IMR-90 (cell line): ENCODE data around the gene GRK5. TPM values are rescaled to one million over a fixed set of nuclear protein-coding genes. Genes with fewer than 3 reads are reported as not detected.

Experiments
- ATAC-seq: fragments of 200-7000 bp; cut with Tn5 transposase; 2 replicates; pipeline ENCODE4 v1.9.1; 2020; ENCODE audit warnings: low read depth, mild to moderate bottlenecking, moderate library complexity
- BruUV-seq: library from RNA; stranded (reverse); fragments of 400-500 nt; replicated peaks from 2 replicates; lab custom pipeline; 2021; lab: Mats Ljungman, UMichigan
- CTCF ChIA-PET: fragments of 300-600 bp; formaldehyde crosslinking; extraction: SDS; loops from one replicate; lab custom pipeline; 2021; ENCODE audit warnings: antibody characterized with exemption; lab: Yijun Ruan, JAX
- POLR2A ChIA-PET: fragments of 300-600 bp; sonication (Branson Sonifier 250); formaldehyde crosslinking; loops from one replicate; lab custom pipeline; 2022; ENCODE audit warnings: antibody characterized with exemption; ENCODE audit not compliant: unreplicated experiment; lab: Charles Lee
- DNase-seq: peaks from one replicate; pipeline ENCODE4 v3.0.0; 2013
- H2AFZ ChIP-seq: replicated peaks from 2 replicates; pipeline ENCODE3; 2013; ENCODE audit warnings: low read length, mild to moderate bottlenecking; ENCODE audit not compliant: poor library complexity
- H2AK5ac ChIP-seq: 2 replicates; pipeline ENCODE4 v1.6.1; 2013; ENCODE audit warnings: low read depth, low read length, inconsistent platforms
- H2AK9ac ChIP-seq: replicated peaks from 2 replicates; pipeline ENCODE3; 2013; ENCODE audit warnings: mild to moderate bottlenecking, low read depth, low read length, moderate library complexity; ENCODE audit not compliant: poor library complexity
- H2BK120ac ChIP-seq: 2 replicates; pipeline ENCODE4 v1.6.1; 2013; ENCODE audit warnings: low read depth, low read length, inconsistent platforms
- H2BK15ac ChIP-seq: 3 replicates; pipeline ENCODE4 v1.6.1; 2013; ENCODE audit warnings: low read depth, low read length, inconsistent platforms
- H2BK20ac ChIP-seq: 2 replicates; pipeline ENCODE4 v1.6.1; 2013; ENCODE audit warnings: low read depth, mild to moderate bottlenecking, inconsistent platforms, low read length, moderate library complexity
- H2BK5ac ChIP-seq: 2 replicates; pipeline ENCODE4 v1.6.1; 2013; ENCODE audit warnings: mild to moderate bottlenecking, low read depth, low read length, inconsistent platforms; ENCODE audit not compliant: poor library complexity, severe bottlenecking
- H3K14ac ChIP-seq: replicated peaks from 2 replicates; pipeline ENCODE4 v1.6.1; 2013; ENCODE audit warnings: low read depth, low read length, inconsistent platforms
- H3K18ac ChIP-seq: 2 replicates; pipeline ENCODE4 v1.6.1; 2013; ENCODE audit warnings: low read depth, low read length, control low read depth
- H3K23ac ChIP-seq: 2 replicates; pipeline ENCODE4 v1.6.1; 2013; ENCODE audit warnings: low read depth, low read length, inconsistent platforms
- H3K27ac ChIP-seq: 2 replicates; pipeline ENCODE4 v1.5.1; 2013; ENCODE audit warnings: mild to moderate bottlenecking, control low read depth, low read length; ENCODE audit not compliant: insufficient read depth
- H3K27me3 ChIP-seq: 2 replicates; pipeline ENCODE4 v1.6.1; 2013; ENCODE audit warnings: low read length; ENCODE audit not compliant: control insufficient read depth, insufficient read depth
- H3K36me3 ChIP-seq: 2 replicates; pipeline ENCODE4 v1.6.1; 2013; ENCODE audit warnings: low read length, mixed read lengths; ENCODE audit not compliant: control insufficient read depth, insufficient read depth
- H3K4ac ChIP-seq: 2 replicates; pipeline ENCODE4 v1.6.1; 2013; ENCODE audit warnings: low read depth, low read length, inconsistent platforms
- H3K4me1 ChIP-seq: 2 replicates; pipeline ENCODE4 v1.6.1; 2013; ENCODE audit warnings: low read length, mixed read lengths; ENCODE audit not compliant: control insufficient read depth, insufficient read depth
- H3K4me2 ChIP-seq: 2 replicates; pipeline ENCODE4 v1.6.1; 2013; ENCODE audit warnings: low read depth, mild to moderate bottlenecking, control low read depth, low read length, moderate library complexity
- H3K4me3 ChIP-seq: 2 replicates; pipeline ENCODE4 v1.5.1; 2013; ENCODE audit warnings: low read depth, mild to moderate bottlenecking, control low read depth, low read length, moderate library complexity; ENCODE audit not compliant: insufficient read depth
- H3K56ac ChIP-seq: 2 replicates; pipeline ENCODE4 v1.6.1; 2013; ENCODE audit warnings: low read length, inconsistent platforms; ENCODE audit not compliant: insufficient read depth; ENCODE audit errors: extremely low read depth
- H3K79me1 ChIP-seq, 2 experiments: 2 replicates each; pipeline ENCODE4 v1.6.1; 2013; ENCODE audit warnings: low read length in 2 of 2, inconsistent platforms in 1 of 2, low read depth in 1 of 2
- H3K9ac ChIP-seq: 2 replicates; pipeline ENCODE4 v1.6.1; 2013; ENCODE audit warnings: low read depth, low read length, control low read depth
- H3K9me1 ChIP-seq: 2 replicates; pipeline ENCODE4 v1.6.1; 2013; ENCODE audit warnings: low read length, inconsistent platforms; ENCODE audit not compliant: insufficient read depth
- H3K9me3 ChIP-seq: 2 replicates; pipeline ENCODE4 v1.6.1; 2013; ENCODE audit warnings: low read length; ENCODE audit not compliant: control insufficient read depth, insufficient read depth
- H4K20me1 ChIP-seq: 2 replicates; pipeline ENCODE4 v1.6.1; 2013; ENCODE audit warnings: low read length, inconsistent platforms; ENCODE audit not compliant: insufficient read depth
- H4K5ac ChIP-seq: 2 replicates; pipeline ENCODE4 v1.6.1; 2013; ENCODE audit warnings: mild to moderate bottlenecking, low read depth, low read length, control low read depth
- H4K8ac ChIP-seq, 2 experiments: 2 replicates each; pipeline ENCODE4 v1.6.1; 2013; ENCODE audit warnings: low read depth in 2 of 2, low read length in 2 of 2, control low read depth in 1 of 2, inconsistent platforms in 1 of 2
- H4K91ac ChIP-seq: 2 replicates; pipeline ENCODE4 v1.6.1; 2013; ENCODE audit warnings: low read depth, low read length, inconsistent platforms; ENCODE audit not compliant: insufficient read depth
- CEBPB ChIP-seq: IDR thresholded peaks from 2 replicates; pipeline ENCODE4 v1.6.1; 2012; ENCODE audit warnings: low read depth, low read length, improper control_type of control experiment
- CHD1 ChIP-seq: IDR thresholded peaks from 2 replicates; pipeline ENCODE4 v1.6.1; 2012; ENCODE audit warnings: low read depth, low read length, improper control_type of control experiment
- MXI1 ChIP-seq: IDR thresholded peaks from 2 replicates; pipeline ENCODE4 v1.6.1; 2012; ENCODE audit warnings: low read depth, mild to moderate bottlenecking, low read length, moderate library complexity, borderline replicate concordance
- RCOR1 ChIP-seq: IDR thresholded peaks from 2 replicates; pipeline ENCODE4 v1.6.1; 2012; ENCODE audit warnings: mild to moderate bottlenecking, low read length, improper control_type of control experiment; ENCODE audit not compliant: insufficient replicate concordance
- RFX5 ChIP-seq: IDR thresholded peaks from 2 replicates; pipeline ENCODE4 v1.8.0; 2012; ENCODE audit warnings: low read depth, mild to moderate bottlenecking, low read length, moderate library complexity
- WGBS, 2 experiments: methylation state at CpG; one replicate each; pipeline versions ENCODE4 v1.1.5 to v1.1.7; 2013; ENCODE audit warnings: missing lambda C conversion rate in 2 of 2; ENCODE audit not compliant: insufficient read length in 1 of 2; ENCODE audit errors: extremely low coverage in 2 of 2; 5-methylcytosine and 5-hydroxymethylcytosine counted together
- dilution Hi-C: fragments of 300-500 bp; cut with HindIII; formaldehyde crosslinking; loops from one replicate; pipeline ENCODE4 v1.14.3; 2018; ENCODE audit warnings: low sequenced_read_pairs; ENCODE audit not compliant: unreplicated experiment
- in situ Hi-C: fragments of 300-500 bp; cut with MboI; formaldehyde crosslinking; loops from 3 replicates; pipeline ENCODE4 v1.14.3; 2019; ENCODE audit warnings: low sequenced_read_pairs, inconsistent platforms, mixed read lengths
- intact Hi-C: fragments of 100-400 bp; cut with micrococcal nuclease; formaldehyde crosslinking; loops from 2 replicates; pipeline ENCODE4 v1.10.0; 2022
- polyA plus RNA-seq, 3 experiments: library from polyadenylated mRNA; depleted of rRNA; stranded (reverse); fragments of >200 nt; gene quantifications; 2 replicates each; pipeline ENCODE4 v1.2.3, GENCODE V29; 2012; ENCODE audit warnings: low replicate concordance in 1 of 3
- total RNA-seq: library from RNA; depleted of rRNA; stranded (reverse); fragments of >200 nt; gene quantifications from 2 replicates; pipeline ENCODE4 v1.2.3, GENCODE V29; 2012
- TF ChIP-seq, protein P1 (sequence below): conservative IDR thresholded peaks from 2 replicates; pipeline ENCODE4 v1.5.1; 2012; ENCODE audit warnings: mild to moderate bottlenecking, low read depth, low read length, improper control_type of control experiment
- TF ChIP-seq, protein P2 (sequence below): fragments of 150-350 bp; IDR thresholded peaks from 2 replicates; pipeline ENCODE4 v1.6.1; 2017; ENCODE audit warnings: mild to moderate bottlenecking, antibody characterized with exemption, low read length, low read depth

The GRK5 gene
- total and polyA plus RNA-seq, 2 of the 4 experiments (the other 2 are of a cell fraction), result 12.9 to 16.3 TPM

DNA sequence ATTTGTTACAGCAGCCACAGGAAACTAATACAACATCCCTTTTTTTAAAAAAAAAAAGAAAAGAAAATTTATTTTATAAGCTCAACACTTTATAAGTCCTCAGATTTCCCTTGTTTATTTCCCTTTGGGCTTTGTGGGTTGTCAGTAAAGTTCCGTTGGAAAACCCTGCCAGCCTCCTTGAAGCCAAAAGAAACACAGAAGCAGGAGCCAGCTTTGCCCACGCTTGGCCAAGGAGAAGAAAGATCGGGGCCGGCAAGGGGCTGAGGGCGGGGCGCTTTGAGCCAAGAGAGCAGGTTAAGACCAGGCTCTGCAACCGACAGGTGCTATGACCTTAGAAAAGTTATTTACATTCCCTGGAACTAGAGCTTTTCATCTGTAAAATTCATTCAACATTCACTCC lies 262.5 kb downstream of the GRK5 start:
- ChIA-PET POLR2A (no interaction called here), CTCF (interaction anchor here (0.6 kb wide), 1 partner anchor 419 kb away, joined by 4 read pairs; no protein-coding TSS in a partner anchor)
- H2BK5ac ChIP-seq, result no peak overlapping the region
- in situ Hi-C loops (no loop called here), intact Hi-C loops (no loop called here), dilution Hi-C loops (no loop called here)
- no peak overlapping the region for H2BK120ac ChIP-seq
- no peak overlapping the region for H3K56ac ChIP-seq
- H4K91ac ChIP-seq, result no peak overlapping the region
- H2AFZ ChIP-seq, result no peak overlapping the region
- no TSS peak for BruUV-seq
- H3K14ac ChIP-seq, result no peak overlapping the region
- H3K79me1 ChIP-seq, result no peaks in the 10 kb centered on the region
- WGBS, 2 experiments, result no CpG with 5 or more reads among the region's 7 CpGs
- no peak overlapping the region for H2BK15ac ChIP-seq
- H2BK20ac ChIP-seq, result no peak overlapping the region
- H3K4ac ChIP-seq, result no peak overlapping the region
- TF ChIP-seq RFX5, result no peak
- TF ChIP-seq, protein P1, sequence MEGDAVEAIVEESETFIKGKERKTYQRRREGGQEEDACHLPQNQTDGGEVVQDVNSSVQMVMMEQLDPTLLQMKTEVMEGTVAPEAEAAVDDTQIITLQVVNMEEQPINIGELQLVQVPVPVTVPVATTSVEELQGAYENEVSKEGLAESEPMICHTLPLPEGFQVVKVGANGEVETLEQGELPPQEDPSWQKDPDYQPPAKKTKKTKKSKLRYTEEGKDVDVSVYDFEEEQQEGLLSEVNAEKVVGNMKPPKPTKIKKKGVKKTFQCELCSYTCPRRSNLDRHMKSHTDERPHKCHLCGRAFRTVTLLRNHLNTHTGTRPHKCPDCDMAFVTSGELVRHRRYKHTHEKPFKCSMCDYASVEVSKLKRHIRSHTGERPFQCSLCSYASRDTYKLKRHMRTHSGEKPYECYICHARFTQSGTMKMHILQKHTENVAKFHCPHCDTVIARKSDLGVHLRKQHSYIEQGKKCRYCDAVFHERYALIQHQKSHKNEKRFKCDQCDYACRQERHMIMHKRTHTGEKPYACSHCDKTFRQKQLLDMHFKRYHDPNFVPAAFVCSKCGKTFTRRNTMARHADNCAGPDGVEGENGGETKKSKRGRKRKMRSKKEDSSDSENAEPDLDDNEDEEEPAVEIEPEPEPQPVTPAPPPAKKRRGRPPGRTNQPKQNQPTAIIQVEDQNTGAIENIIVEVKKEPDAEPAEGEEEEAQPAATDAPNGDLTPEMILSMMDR, result no peak
- TF ChIP-seq CHD1, result no peak
- TF ChIP-seq RCOR1, result no peak
- TF ChIP-seq, protein P2, sequence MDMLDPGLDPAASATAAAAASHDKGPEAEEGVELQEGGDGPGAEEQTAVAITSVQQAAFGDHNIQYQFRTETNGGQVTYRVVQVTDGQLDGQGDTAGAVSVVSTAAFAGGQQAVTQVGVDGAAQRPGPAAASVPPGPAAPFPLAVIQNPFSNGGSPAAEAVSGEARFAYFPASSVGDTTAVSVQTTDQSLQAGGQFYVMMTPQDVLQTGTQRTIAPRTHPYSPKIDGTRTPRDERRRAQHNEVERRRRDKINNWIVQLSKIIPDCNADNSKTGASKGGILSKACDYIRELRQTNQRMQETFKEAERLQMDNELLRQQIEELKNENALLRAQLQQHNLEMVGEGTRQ, result no peak
- no peak for TF ChIP-seq MXI1
- no peak for TF ChIP-seq CEBPB
- no peak overlapping the region for H3K4me2 ChIP-seq
- no peak overlapping the region for H3K9ac ChIP-seq
- ATAC-seq (no peak), DNase-seq (no peak)
- no peak overlapping the region for H2AK9ac ChIP-seq
- H3K4me3 ChIP-seq, result no peak overlapping the region
- no peaks in the 10 kb centered on the region for H3K36me3 ChIP-seq
- no peak overlapping the region for H3K23ac ChIP-seq
- H3K27ac ChIP-seq, result no peak overlapping the region
- no peaks in the 10 kb centered on the region for H4K20me1 ChIP-seq
- H3K4me1 ChIP-seq, result no peaks in the 10 kb centered on the region
- no peak overlapping the region for H2AK5ac ChIP-seq
- no peaks in the 10 kb centered on the region for H3K9me1 ChIP-seq
- no peak overlapping the region for H4K5ac ChIP-seq
- H3K18ac ChIP-seq, result no peak overlapping the region
- peaks cover 36% of the 10 kb centered on the region for H3K27me3 ChIP-seq
- peaks cover 10% of the 10 kb centered on the region for H3K9me3 ChIP-seq
- H4K8ac ChIP-seq, result no peak overlapping the region
